Measurements from ENCODE around the gene DTD1. TPM values are rescaled to one million over a fixed set of nuclear protein-coding genes. Genes with fewer than 3 reads are reported as not detected.

The DTD1 gene
- total RNA-seq, 1 donor from 2014 or later = 57.5 TPM

DNA sequence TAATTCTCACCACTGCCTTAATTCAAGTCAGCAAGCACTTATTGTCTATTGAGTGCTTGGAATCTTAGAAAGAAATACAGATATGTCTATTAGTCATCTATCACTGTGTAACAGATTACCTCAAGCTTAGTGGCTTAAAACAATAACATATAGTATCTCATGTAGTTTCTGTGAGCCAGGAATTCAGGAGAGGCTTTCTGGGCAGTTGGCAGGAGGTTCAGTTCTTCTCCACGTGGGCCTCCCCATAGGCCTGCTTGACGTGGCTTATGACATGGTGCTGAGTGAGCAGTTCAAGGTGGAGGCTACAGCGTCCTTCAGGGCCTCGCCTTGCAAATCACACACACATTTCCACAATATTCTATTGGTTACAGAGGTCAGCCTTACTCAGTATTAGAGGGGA is 69.7 kb downstream of the DTD1 start:
- DNase-seq (ENCODE audit: extremely low read depth, low read depth, low spot score) = no peak

DNA sequence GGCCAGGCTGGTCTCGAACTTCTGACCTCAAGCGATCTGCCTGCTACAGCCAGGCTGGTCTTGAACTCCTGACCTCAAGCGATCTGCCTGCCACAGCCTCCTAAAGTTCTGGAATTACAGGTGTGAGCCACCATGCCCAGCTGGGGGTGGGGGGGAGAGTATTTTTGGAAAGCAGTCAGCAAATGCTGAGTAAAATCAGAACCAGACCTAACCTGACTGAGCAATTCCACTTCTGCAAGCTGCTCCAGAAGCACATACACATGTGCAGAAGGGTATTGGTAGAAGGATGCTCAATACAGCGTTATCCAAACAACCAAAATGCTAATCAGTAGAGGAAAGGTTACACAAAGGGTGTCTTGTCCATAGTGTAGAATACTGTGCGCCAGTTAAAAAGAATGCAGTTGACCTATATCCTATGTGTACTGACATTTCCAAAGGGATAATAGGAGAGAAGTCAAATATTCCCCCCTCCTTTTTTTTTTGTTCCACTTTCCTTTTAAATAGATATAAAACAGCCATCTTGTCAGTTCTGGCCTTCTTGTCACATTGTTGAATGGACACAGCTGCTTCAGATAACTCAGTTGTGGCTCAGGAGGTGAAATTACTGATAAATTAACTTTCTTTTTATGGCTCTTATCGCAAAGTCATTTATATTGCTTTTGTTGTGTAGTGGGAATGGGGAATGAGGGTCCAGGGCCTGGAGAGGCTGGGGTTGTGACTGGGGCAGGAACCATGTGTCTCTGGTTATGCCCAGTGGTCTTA is 74.6 kb downstream of the DTD1 start:
- DNase-seq (ENCODE audit: extremely low read depth, low read depth, low spot score) = no peak

DNA sequence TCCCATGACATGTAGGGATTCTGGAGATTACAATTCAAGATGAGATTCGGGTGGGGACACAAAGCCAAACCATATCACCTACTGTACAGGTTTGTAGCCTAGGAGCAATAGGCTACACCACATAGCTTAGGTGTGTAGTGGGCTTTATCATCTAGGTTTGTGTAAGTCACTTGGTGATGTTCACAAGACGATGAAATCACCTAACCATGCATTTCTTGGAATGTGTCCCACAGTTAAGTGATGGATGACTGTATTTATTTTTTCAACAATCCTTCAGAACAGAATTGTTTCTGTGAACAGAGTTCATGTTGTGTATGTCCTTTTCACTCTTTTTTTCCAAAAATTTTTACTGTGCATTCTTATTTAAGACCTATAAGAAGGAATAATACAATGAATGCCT is 76.1 kb downstream of the DTD1 start:
- DNase-seq (ENCODE audit: extremely low read depth, low read depth, low spot score) = no peak

DNA sequence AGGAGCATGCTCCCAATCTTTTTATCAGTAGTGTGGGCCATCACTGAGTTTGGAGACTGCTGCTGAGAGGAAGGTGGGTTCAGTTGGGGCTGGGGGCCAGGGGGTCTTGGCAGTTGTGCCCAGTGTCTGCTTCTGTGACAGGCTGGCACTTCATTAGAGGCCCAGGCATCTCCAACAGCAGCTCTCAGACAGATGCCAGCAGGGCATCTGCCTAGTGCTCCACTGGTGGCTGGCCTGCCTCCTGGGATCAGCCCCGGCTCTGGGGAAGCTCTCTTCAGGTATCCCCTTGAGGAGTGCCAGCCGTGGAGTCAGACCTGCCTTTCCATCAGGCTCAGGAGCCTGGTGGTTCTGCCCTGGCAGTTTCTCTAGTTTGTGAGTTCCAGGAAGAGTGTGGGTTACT is 77.3 kb downstream of the DTD1 start:
- no peak for DNase-seq (ENCODE audit: extremely low read depth, low read depth, low spot score)

GRCh38 chr20:18666803-18667415 is 79.1 kb downstream of the DTD1 start:
- DNase-seq (ENCODE audit: extremely low read depth, low read depth, low spot score) = no peak

DNA sequence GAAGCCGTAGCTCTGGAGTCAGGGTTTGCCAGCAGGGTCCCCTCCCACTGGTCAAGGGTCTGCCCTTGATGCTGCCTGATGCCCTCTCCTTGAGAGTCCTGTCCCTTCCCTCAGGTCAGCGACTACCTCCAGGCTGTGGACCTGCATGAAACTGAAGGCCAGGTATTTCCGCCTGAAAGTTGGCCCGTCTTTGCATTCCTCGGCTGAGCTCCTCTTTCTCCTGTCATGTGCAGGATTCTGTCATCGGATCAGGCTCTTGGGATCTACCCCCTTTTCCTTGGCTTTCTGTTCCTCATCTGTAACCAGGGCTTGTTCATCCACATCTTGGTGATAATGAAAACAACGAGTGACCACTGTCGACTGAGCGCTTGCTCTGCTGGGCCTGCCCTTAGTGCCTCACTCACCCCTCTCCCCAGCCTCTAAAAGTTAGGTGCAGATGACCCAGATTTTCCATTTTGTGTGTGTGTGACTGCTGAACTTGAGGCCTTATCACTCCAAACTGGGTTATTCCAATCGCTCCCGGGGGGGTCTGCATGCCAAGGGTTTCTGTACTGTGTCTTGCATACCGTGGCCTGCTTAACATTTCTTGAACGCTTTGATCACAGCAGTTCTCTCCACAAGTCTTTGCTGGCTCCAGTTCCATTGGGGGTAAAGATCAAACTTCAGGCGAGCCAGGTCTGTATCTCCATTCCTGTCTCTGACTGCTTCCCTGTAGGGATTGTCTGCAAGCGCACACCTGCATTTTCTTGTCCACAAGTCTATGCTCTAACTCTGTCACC is 81.6 kb downstream of the DTD1 start:
- no peak for DNase-seq (ENCODE audit: extremely low read depth, low read depth, low spot score)

DNA sequence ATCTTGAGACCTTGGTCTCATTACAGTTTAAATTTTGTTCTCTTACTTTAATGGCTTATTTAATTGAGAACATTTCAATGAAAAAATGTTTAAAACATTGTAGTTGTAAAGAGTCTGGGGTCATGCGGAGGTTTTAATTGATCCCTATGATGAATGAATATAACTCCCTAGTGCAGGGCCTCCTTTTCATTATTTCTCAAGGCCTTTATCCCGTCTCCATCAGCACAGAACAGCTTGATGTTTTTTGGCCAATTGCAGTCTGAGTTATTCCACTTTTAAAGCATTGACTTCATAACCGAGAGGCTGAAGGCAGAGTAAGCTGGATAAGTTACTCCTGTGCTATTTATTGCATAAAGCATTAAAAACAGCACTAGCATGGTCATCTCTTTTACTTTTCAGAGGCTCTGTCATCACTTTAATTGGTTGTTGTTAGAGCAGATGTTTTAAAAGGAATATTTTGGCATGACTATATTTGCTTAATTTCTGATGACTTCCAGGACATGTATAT is 83.4 kb downstream of the DTD1 start:
- DNase-seq (ENCODE audit: extremely low read depth, low read depth, low spot score) = no peak

- DNase-seq (ENCODE audit: extremely low read depth, low read depth, low spot score) = no peak
These were observed 85.0 kb downstream of the DTD1 start for GRCh38 chr20:18672834-18673233.

DNA sequence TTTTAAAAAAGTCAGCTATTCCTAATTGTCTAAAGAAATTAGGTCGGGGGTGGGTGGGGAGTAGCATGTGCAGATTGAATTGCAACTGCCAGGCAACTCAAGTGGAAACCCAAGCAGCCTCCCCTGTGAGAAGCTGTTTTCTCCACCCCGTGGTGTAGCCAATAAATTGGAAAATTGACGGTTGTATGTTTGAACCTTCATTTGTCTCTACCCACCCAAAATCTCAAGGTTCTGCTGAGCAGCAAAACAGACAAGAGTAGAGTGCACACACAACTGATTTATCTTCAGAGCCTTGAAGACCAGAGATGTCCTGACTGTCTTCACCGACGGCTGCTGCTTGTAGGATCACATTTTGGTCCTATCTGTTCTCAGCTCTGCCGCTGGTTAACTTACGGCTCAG is 88.5 kb downstream of the DTD1 start:
- no peak for DNase-seq (ENCODE audit: extremely low read depth, low read depth, low spot score)

DNA sequence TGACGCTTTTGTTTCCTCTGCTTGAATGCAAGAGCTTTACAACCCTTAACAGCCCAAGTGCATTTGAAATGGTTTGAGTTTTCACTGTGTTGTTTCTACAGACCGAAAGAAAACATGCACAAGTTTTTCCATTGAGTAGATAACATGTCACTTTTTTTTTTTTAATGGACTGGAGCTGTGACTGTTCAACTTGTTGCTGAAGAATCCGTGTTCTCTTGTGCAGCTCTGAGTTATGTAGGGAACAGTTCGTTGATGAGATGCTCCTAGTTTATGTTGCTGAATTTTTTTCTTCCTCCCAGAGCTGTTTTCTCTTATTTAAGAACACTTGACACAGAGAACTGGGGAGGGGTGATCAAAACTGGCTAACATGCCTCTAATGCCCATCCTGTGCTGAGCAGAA is 89.3 kb downstream of the DTD1 start:
- DNase-seq (ENCODE audit: extremely low read depth, low read depth, low spot score) = no peak

- no peak for DNase-seq (ENCODE audit: extremely low read depth, low read depth, low spot score)
These were observed 90.9 kb downstream of the DTD1 start for GRCh38 chr20:18678549-18679419.

GRCh38 chr20:18683839-18684238 is 96.0 kb downstream of the DTD1 start:
- no peak for DNase-seq (ENCODE audit: extremely low read depth, low read depth, low spot score)

DNA sequence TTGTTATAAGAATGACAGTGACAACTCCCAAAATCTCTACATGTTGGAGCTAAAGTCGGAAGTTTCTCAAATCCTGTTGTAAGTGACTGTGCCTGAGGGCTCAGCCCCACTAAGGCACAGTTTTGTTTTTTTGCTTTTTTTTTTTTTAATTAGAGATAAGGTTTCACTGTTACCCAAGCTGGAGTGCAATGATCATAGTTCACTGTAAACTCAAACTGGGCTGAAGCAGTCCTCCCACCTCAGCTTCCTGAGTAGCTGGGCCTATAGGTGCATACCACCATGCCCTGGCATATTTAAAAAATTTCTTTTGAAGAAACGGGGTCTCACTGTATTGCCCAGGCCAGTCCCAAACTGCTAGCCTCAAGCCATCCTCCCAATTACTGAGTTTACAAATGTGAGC is 96.9 kb downstream of the DTD1 start:
- DNase-seq (ENCODE audit: extremely low read depth, low read depth, low spot score) = no peak

DNA sequence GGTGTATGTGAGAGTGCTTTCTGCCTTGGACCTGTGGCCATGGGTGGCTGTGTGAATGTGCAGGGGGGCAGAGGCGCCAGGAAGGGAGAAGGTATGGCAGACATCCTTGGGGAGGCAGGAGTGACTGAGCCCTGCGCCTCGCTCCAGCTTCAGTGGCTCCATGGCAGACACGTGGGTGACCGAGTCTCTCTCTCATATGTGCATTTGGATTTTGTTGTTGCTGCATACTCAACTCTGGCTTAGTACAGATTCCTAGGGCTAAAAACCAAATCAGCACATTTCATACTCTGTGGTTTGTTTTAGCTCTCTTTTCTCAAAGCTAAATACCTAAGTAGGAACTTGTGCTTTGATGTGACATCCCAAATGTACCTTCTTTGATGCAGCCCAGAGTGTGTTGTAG is 97.6 kb downstream of the DTD1 start:
- no peak for DNase-seq (ENCODE audit: extremely low read depth, low read depth, low spot score)

GRCh38 chr20:18686696-18687095 is 98.8 kb downstream of the DTD1 start:
- DNase-seq (ENCODE audit: extremely low read depth, low read depth, low spot score) = no peak

DNA sequence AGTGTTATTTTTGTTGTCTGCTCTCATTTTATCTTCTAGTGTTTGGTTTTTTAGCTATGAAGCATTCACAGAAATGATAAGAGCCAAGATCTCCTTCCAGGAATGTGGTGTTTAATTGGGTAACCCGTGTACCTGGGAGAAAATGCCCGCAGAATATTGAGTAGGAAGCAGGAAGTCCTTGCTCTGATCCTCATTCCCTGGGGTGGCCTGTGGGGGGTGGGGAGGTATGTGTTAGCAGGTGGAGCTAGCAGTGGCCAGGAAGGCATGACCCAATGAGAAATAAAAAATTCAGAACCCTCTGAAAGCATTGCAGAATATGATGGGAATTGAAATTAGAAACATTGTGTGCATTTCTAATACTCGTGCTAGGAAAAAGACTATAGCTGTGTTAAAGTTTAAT is 100.8 kb downstream of the DTD1 start:
- no peak for DNase-seq (ENCODE audit: extremely low read depth, low read depth, low spot score)

GRCh38 chr20:18689557-18689956 is 101.7 kb downstream of the DTD1 start:
- DNase-seq (ENCODE audit: extremely low read depth, low read depth, low spot score) = no peak

DNA sequence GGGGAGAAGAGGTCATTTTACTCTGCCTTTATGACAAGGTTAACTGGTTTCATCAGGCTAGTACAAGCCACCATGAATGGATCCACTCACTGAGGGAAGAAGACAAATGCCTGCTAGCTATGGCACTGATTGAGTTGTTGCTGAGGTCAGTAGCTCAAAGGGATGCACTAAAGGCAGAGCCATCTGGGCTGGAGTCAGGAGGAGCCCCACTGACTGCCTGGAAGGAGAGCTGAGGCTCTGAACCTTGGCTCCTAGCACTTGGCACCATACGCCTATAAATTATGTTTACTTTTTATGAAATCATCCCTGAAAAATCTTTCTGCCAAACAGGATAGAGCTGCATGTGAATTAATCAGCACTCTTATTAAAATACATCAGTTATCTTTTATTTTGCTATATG is 104.6 kb downstream of the DTD1 start:
- no peak for DNase-seq (ENCODE audit: extremely low read depth, low read depth, low spot score)

DNA sequence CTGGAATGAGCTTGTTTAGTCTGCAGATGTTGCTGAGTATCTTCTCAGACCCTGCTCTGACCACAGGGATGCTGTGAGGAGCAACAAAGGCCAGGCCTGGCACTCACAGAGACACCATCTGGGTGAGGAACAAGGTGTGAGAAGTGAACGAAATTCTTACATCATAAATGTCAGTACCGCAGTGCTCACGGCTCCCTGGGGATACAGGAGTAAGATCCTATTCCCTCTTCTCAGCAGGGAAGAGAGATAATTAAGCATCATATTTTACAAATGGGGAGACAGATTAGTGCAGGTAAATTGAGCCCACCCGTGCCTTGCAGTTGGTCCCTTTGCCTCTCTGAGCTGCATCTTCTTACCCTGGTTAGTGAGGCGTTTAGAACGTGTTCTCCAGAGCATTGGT is 106.2 kb downstream of the DTD1 start:
- no peak for DNase-seq (ENCODE audit: extremely low read depth, low read depth, low spot score)

DNA sequence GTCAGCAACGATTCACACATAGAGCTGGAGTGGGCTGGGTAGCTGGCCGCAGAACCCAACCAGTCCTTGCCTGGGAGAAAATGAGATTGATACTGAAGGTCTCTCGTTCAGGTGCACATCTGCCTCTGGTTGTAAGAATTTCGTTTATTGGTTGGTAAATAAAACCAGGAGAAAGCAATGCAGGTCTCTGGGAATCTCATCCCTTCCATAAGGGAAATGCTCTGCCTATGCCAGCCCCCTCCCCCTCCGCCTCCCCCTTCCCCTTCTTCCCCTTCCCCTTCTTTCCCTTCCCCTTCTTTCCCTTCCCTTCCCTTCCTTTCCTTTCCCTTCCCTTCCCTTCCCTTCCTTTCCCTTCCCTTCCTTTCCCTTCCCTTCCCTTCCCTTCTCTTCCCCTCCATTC is 107.3 kb downstream of the DTD1 start:
- no peak for DNase-seq (ENCODE audit: extremely low read depth, low read depth, low spot score)

Measured in glomerular endothelial cell (primary cell).